ENCODE measurements around the gene GAS7.

The GAS7 gene

DNA sequence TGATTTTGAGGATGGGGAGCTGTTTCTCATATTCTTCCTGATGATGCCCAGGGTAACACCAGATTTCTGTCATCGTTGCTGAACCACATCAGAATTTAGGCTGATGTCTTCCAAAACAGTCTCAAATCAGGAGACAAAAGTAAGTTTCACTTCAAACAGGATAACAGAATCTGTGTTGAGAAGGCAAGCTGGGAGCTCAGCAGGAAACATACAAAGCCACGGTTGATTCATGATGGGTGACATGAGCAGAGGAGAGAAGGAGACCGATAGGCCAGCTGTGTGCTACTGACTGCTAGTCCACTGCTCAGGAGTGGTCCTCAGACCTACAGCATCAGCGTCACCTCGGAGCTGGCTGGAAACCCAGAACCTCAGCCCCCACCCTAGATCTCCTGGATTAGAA lies 230.4 kb downstream of the GAS7 start:
- no peak overlapping the region for H2BK120ac ChIP-seq (ENCODE audit: low read depth, low read length)
- no peak overlapping the region for H3K27ac ChIP-seq (ENCODE audit: low read depth, low read length)
- no peak for DNase-seq
- no peak overlapping the region for H2BK15ac ChIP-seq (replicated peaks; ENCODE audit: low read depth)
- H3K4me3 ChIP-seq (ENCODE audit: low read length), result no peak overlapping the region
- H3K4me2 ChIP-seq (ENCODE audit: low read length), result no peak overlapping the region
- no peak overlapping the region for H2BK5ac ChIP-seq (ENCODE audit: low read length)
- no peak overlapping the region for H3K56ac ChIP-seq (ENCODE audit: low read length)
- H4K8ac ChIP-seq (ENCODE audit: low read depth, low read length), result no peak overlapping the region
- H3K23ac ChIP-seq (ENCODE audit: low read length), result no peak overlapping the region
- H3K79me2 ChIP-seq (ENCODE audit: control insufficient read depth, insufficient read depth, low read length), result no peaks in the 10 kb centered on the region
- peaks cover 2% of the 10 kb centered on the region for H3K4me1 ChIP-seq (ENCODE audit: control insufficient read depth, low read depth, low read length)
- H3K79me1 ChIP-seq (ENCODE audit: low read length), result no peaks in the 10 kb centered on the region
- H3K18ac ChIP-seq (ENCODE audit: low read length), result no peak overlapping the region
- H3K9ac ChIP-seq (ENCODE audit: low read length), result no peak overlapping the region
- H2AK5ac ChIP-seq (ENCODE audit: low read length), result no peak overlapping the region
- H3K27me3 ChIP-seq (ENCODE audit: insufficient read depth, low read length, poor library complexity), result no peaks in the 10 kb centered on the region
- H4K5ac ChIP-seq (ENCODE audit: low read length), result no peak overlapping the region
- H3K4ac ChIP-seq (ENCODE audit: low read depth, low read length), result no peak overlapping the region
- H3K36me3 ChIP-seq (ENCODE audit: control insufficient read depth, insufficient read depth, low read length), result no peaks in the 10 kb centered on the region
- WGBS (ENCODE audit: extremely low coverage, insufficient coverage, low lambda C conversion rate), result no CpG with 5 or more reads among the region's 5 CpGs

DNA sequence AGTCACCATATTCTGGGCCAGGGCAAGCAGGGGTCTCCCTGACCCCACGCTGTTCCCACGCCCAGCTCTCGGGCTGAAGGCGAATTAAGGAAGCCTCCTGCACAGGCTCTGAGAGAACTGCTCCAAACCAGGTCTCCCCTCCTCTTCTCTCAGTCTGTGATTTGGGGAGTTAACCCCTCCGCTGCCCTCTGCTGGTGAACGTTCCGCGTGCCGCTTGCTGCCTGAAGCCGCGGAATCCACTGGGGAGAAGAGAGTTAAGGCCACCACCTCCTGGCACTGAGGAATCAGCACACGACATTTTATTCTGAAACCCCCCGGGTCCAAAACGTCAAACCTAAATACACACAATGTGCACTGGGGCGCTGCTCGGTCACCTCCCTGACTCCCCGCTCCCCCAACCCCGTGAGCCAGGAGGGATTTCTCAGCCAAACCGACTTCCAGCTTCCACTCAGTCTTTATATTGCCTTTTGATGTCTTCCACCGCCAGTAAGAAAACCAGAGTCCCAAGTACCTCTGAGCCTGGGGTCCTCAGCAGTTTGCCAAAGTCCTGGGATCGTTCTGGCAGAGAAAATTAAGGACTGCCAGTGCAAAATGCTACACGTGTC lies 238.9 kb downstream of the GAS7 start:
- Histone ChIP-seq H3K9ac (ENCODE audit: low read length) (peak overlapping the region; percentile 20), H3K79me2 (ENCODE audit: control insufficient read depth, insufficient read depth, low read length) (no peaks in the 10 kb centered on the region), H3K27ac (ENCODE audit: low read depth, low read length) (no peak overlapping the region), H3K18ac (ENCODE audit: low read length) (no peak overlapping the region), H2BK5ac (ENCODE audit: low read length) (no peak overlapping the region), H3K4me2 (ENCODE audit: low read length) (no peak overlapping the region), H4K5ac (ENCODE audit: low read length) (no peak overlapping the region), H2AK5ac (ENCODE audit: low read length) (no peak overlapping the region), H3K36me3 (ENCODE audit: control insufficient read depth, insufficient read depth, low read length) (no peaks in the 10 kb centered on the region), H3K4me1 (ENCODE audit: control insufficient read depth, low read depth, low read length) (no peaks in the 10 kb centered on the region), H3K79me1 (ENCODE audit: low read length) (no peaks in the 10 kb centered on the region), H3K27me3 (ENCODE audit: insufficient read depth, low read length, poor library complexity) (no peaks in the 10 kb centered on the region), H3K23ac (ENCODE audit: low read length) (no peak overlapping the region), H2BK15ac (replicated peaks; ENCODE audit: low read depth) (no peak overlapping the region), H3K56ac (ENCODE audit: low read length) (no peak overlapping the region), H2BK120ac (ENCODE audit: low read depth, low read length) (no peak overlapping the region), H4K8ac (ENCODE audit: low read depth, low read length) (no peak overlapping the region), H3K4ac (ENCODE audit: low read depth, low read length) (no peak overlapping the region), H3K4me3 (ENCODE audit: low read length) (no peak overlapping the region)
- no CpG with 5 or more reads among the region's 22 CpGs for WGBS (ENCODE audit: extremely low coverage, insufficient coverage, low lambda C conversion rate)
- DNase-seq, result peak; percentile 80

DNA sequence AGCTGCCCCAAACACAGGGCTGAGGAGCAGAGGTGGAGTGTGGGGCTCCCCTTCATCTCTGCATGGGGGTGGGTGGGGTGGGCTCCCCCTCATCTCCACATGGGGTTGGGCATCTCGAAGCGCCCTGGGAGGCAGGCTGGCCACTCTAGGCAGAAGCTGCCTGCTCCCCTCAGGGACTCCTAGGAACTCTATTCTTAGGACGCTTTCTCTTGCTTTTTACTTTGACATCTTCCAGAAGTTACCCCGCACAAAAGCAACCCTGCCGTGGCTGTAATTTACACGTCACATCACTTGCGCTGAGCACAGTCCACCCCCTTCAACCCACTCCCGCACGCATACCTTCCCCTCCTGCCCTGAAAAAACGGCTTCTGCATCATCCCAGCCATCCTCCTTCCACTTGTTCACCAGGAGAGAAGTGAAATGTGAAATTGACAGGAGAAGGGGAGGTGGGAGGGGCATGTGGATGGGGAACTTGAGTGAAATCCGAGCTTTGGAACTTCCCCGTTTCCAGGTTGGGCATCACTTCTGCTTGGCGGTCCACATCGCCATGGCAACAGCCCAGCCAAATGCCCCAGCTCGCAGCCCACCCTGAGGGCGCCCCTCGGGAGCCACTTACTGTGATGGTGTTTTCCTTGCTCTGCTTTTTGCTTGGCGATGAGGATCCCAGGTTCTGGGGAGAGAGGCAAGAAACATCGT lies 239.7 kb downstream of the GAS7 start:
- H2BK5ac ChIP-seq (ENCODE audit: low read length), result no peak overlapping the region
- no peak overlapping the region for H3K4me3 ChIP-seq (ENCODE audit: low read length)
- no peaks in the 10 kb centered on the region for H3K36me3 ChIP-seq (ENCODE audit: control insufficient read depth, insufficient read depth, low read length)
- H3K4ac ChIP-seq (ENCODE audit: low read depth, low read length), result no peak overlapping the region
- no peak overlapping the region for H3K27ac ChIP-seq (ENCODE audit: low read depth, low read length)
- no peak overlapping the region for H2BK15ac ChIP-seq (replicated peaks; ENCODE audit: low read depth)
- no peak overlapping the region for H3K23ac ChIP-seq (ENCODE audit: low read length)
- no peak overlapping the region for H3K4me2 ChIP-seq (ENCODE audit: low read length)
- no CpG with 5 or more reads among the region's 19 CpGs for WGBS (ENCODE audit: extremely low coverage, insufficient coverage, low lambda C conversion rate)
- DNase-seq, result no peak
- H2AK5ac ChIP-seq (ENCODE audit: low read length), result no peak overlapping the region
- H3K18ac ChIP-seq (ENCODE audit: low read length), result no peak overlapping the region
- no peaks in the 10 kb centered on the region for H3K4me1 ChIP-seq (ENCODE audit: control insufficient read depth, low read depth, low read length)
- H3K27me3 ChIP-seq (ENCODE audit: insufficient read depth, low read length, poor library complexity), result no peaks in the 10 kb centered on the region
- H3K9ac ChIP-seq (ENCODE audit: low read length), result no peak overlapping the region
- H2BK120ac ChIP-seq (ENCODE audit: low read depth, low read length), result no peak overlapping the region
- no peak overlapping the region for H4K8ac ChIP-seq (ENCODE audit: low read depth, low read length)
- no peak overlapping the region for H3K56ac ChIP-seq (ENCODE audit: low read length)
- H3K79me2 ChIP-seq (ENCODE audit: control insufficient read depth, insufficient read depth, low read length), result no peaks in the 10 kb centered on the region
- H3K79me1 ChIP-seq (ENCODE audit: low read length), result no peaks in the 10 kb centered on the region
- no peak overlapping the region for H4K5ac ChIP-seq (ENCODE audit: low read length)

DNA sequence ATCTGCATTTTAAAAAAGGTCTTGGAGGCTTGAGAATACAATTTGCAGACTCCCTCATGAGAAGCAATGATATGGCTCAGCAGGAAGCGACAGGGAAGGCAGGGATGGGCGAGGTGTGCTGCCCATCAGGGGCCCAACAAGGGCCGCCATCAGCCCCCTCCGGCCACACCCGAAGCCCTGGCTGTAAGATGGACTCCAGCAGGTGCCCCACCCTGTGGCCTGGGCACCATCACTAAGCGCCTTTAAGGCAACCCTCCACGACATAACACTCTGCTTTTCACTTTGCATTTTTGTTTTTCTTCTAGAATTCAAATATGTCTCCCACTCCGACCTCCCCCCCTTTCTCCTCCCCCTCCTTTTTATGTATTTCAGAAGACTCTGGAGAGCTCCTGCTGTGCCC lies 241.2 kb downstream of the GAS7 start:
- Histone ChIP-seq H2AK5ac (ENCODE audit: low read length) (no peak overlapping the region), H2BK5ac (ENCODE audit: low read length) (no peak overlapping the region), H3K4me2 (ENCODE audit: low read length) (no peak overlapping the region), H3K9ac (ENCODE audit: low read length) (no peak overlapping the region), H3K18ac (ENCODE audit: low read length) (no peak overlapping the region), H4K8ac (ENCODE audit: low read depth, low read length) (no peak overlapping the region), H3K4me3 (ENCODE audit: low read length) (no peak overlapping the region), H3K27ac (ENCODE audit: low read depth, low read length) (no peak overlapping the region), H3K36me3 (ENCODE audit: control insufficient read depth, insufficient read depth, low read length) (no peaks in the 10 kb centered on the region), H3K4ac (ENCODE audit: low read depth, low read length) (no peak overlapping the region), H2BK120ac (ENCODE audit: low read depth, low read length) (no peak overlapping the region), H3K23ac (ENCODE audit: low read length) (no peak overlapping the region), H3K4me1 (ENCODE audit: control insufficient read depth, low read depth, low read length) (no peaks in the 10 kb centered on the region), H3K79me1 (ENCODE audit: low read length) (no peaks in the 10 kb centered on the region), H4K5ac (ENCODE audit: low read length) (no peak overlapping the region), H3K56ac (ENCODE audit: low read length) (no peak overlapping the region), H3K79me2 (ENCODE audit: control insufficient read depth, insufficient read depth, low read length) (no peaks in the 10 kb centered on the region), H3K27me3 (ENCODE audit: insufficient read depth, low read length, poor library complexity) (no peaks in the 10 kb centered on the region), H2BK15ac (replicated peaks; ENCODE audit: low read depth) (no peak overlapping the region)
- DNase-seq, result no peak
- no CpG with 5 or more reads among the region's 8 CpGs for WGBS (ENCODE audit: extremely low coverage, insufficient coverage, low lambda C conversion rate)

DNA sequence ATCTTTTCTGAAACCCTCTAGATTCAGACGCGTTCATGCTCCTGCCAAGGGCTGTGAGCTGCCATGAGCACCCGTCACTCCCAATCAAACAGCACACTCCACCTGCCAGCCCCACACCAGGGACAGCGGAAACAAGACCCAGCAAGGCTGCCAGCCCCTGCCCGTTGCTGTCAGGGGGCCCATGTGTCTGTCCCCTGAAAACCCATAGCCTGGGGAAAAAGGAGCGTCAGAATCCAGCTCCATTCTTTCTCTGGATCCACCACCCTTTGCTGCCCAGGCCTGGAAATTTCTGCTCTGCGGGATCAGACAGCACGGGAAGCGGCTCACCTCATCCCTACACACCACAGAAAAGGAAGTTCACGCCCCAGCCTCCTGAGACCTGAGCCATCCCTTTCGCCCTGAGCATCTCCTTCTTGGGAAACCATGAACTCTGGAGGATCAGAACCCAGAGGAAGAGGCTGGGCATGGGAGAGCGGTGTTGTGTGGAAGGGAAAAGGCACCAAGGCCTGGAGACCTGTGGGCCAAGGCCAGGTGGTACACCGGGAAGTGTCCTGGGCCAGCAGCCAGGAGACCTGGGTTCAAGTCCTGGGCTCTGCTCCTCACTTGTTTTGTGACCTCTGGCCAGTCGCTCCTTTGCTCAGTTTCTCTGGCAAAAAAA lies 241.8 kb downstream of the GAS7 start:
- Histone ChIP-seq H2BK5ac (ENCODE audit: low read length) (no peak overlapping the region), H3K23ac (ENCODE audit: low read length) (no peak overlapping the region), H3K9ac (ENCODE audit: low read length) (no peak overlapping the region), H2AK5ac (ENCODE audit: low read length) (no peak overlapping the region), H2BK120ac (ENCODE audit: low read depth, low read length) (no peak overlapping the region), H3K36me3 (ENCODE audit: control insufficient read depth, insufficient read depth, low read length) (no peaks in the 10 kb centered on the region), H3K79me2 (ENCODE audit: control insufficient read depth, insufficient read depth, low read length) (no peaks in the 10 kb centered on the region), H3K79me1 (ENCODE audit: low read length) (no peaks in the 10 kb centered on the region), H2BK15ac (replicated peaks; ENCODE audit: low read depth) (no peak overlapping the region), H4K5ac (ENCODE audit: low read length) (no peak overlapping the region), H3K4me3 (ENCODE audit: low read length) (no peak overlapping the region), H3K4me2 (ENCODE audit: low read length) (no peak overlapping the region), H4K8ac (ENCODE audit: low read depth, low read length) (no peak overlapping the region), H3K56ac (ENCODE audit: low read length) (peak overlapping the region; percentile 10), H3K4me1 (ENCODE audit: control insufficient read depth, low read depth, low read length) (no peaks in the 10 kb centered on the region), H3K27me3 (ENCODE audit: insufficient read depth, low read length, poor library complexity) (no peaks in the 10 kb centered on the region), H3K27ac (ENCODE audit: low read depth, low read length) (no peak overlapping the region), H3K18ac (ENCODE audit: low read length) (no peak overlapping the region), H3K4ac (ENCODE audit: low read depth, low read length) (no peak overlapping the region)
- WGBS (ENCODE audit: extremely low coverage, insufficient coverage, low lambda C conversion rate), result no CpG with 5 or more reads among the region's 14 CpGs
- DNase-seq, result no peak

Data from mesendoderm (in vitro differentiated cells).